GM21786 (cell line): ENCODE results near the gene AFG1L.
"Not testable (repeated sequence)": the region's sequence is repeated elsewhere in the genome, so short reads cannot be mapped to it uniquely, and the experiment has no call there.

ENCODE experiments used
- ATAC-seq: cut with Tn5 transposase; IDR thresholded peaks from one replicate; pipeline ENCODE4 v1.9.1; 2021; ENCODE audit not compliant: unreplicated experiment

AFG1L gene

GRCh38 chr6:108348655-108349349 lies 53.9 kb downstream of the AFG1L start:
- ATAC-seq: peak; percentile 96

- peak; percentile 54 for ATAC-seq
Measured at GRCh38 chr6:108350528-108350927, 55.7 kb downstream of the AFG1L start.

GRCh38 chr6:108353853-108354252 lies 59.0 kb downstream of the AFG1L start:
- no peak for ATAC-seq

- no peak for ATAC-seq
Measured at GRCh38 chr6:108355120-108355519, 60.3 kb downstream of the AFG1L start.

GRCh38 chr6:108355890-108356289 lies 61.0 kb downstream of the AFG1L start:
- no peak for ATAC-seq

GRCh38 chr6:108359901-108360882 lies 65.3 kb downstream of the AFG1L start:
- ATAC-seq: no peak

GRCh38 chr6:108360919-108361311 lies 66.1 kb downstream of the AFG1L start:
- no peak for ATAC-seq

- no peak for ATAC-seq
Measured at GRCh38 chr6:108361312-108361932, 66.6 kb downstream of the AFG1L start.

GRCh38 chr6:108362455-108362854 lies 67.6 kb downstream of the AFG1L start:
- ATAC-seq: no peak

- no peak for ATAC-seq
Measured at GRCh38 chr6:108363113-108363512, 68.3 kb downstream of the AFG1L start.

GRCh38 chr6:108363889-108364313 lies 69.0 kb downstream of the AFG1L start:
- no peak for ATAC-seq

- no peak for ATAC-seq
Measured at GRCh38 chr6:108364470-108364869, 69.6 kb downstream of the AFG1L start.

- no peak for ATAC-seq
Measured at GRCh38 chr6:108365478-108365877, 70.6 kb downstream of the AFG1L start.

- no peak for ATAC-seq
Measured at GRCh38 chr6:108366236-108366635, 71.4 kb downstream of the AFG1L start.

- no peak for ATAC-seq
Measured at GRCh38 chr6:108368431-108369030, 73.7 kb downstream of the AFG1L start.

GRCh38 chr6:108380876-108381275 lies 86.0 kb downstream of the AFG1L start:
- no peak for ATAC-seq

GRCh38 chr6:108383981-108384380 lies 89.1 kb downstream of the AFG1L start:
- ATAC-seq: no peak

- not testable (repeated sequence) for ATAC-seq
Measured at GRCh38 chr6:108389190-108389589, 94.3 kb downstream of the AFG1L start.

- ATAC-seq: no peak
Measured at GRCh38 chr6:108395297-108395696, 100.4 kb downstream of the AFG1L start.

- no peak for ATAC-seq
Measured at GRCh38 chr6:108403236-108403635, 108.4 kb downstream of the AFG1L start.

- no peak for ATAC-seq
Measured at GRCh38 chr6:108406943-108407342, 112.1 kb downstream of the AFG1L start.
